ENCODE results near the gene SDE2.

The SDE2 gene

DNA sequence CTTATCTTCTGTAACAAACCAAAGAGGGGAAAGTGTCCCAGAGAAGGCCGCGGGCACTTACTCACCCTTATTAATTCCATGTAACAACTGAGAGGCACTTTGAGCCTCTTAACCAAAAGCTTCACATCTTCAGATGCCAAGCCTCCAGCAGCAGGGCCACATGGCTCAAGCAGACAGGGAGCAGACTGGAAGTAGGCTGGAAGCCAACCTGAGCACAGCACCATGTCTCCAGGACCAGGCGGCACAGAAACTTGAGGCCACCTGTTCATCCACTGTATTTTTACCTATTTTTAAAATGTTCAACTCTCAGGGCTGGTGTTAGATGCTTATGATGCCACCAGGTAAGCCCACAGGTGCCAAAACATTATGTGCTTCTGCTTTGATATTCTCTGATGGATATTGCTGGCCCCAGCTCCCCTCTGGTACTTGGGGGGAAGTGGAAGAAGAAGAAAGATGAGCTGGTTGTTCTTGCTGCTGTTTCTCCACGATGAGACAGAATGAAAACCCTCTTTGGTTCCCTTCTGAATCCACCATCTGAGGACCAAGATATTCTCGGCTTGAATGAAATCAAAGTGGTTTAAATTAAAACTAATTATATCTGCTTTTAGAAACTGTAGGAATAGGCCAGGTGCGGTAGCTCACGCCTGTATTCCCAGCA is 30.6 kb upstream of the SDE2 start:
- H3K4me3 ChIP-seq, result no peak overlapping the region
- TF ChIP-seq, protein P1, sequence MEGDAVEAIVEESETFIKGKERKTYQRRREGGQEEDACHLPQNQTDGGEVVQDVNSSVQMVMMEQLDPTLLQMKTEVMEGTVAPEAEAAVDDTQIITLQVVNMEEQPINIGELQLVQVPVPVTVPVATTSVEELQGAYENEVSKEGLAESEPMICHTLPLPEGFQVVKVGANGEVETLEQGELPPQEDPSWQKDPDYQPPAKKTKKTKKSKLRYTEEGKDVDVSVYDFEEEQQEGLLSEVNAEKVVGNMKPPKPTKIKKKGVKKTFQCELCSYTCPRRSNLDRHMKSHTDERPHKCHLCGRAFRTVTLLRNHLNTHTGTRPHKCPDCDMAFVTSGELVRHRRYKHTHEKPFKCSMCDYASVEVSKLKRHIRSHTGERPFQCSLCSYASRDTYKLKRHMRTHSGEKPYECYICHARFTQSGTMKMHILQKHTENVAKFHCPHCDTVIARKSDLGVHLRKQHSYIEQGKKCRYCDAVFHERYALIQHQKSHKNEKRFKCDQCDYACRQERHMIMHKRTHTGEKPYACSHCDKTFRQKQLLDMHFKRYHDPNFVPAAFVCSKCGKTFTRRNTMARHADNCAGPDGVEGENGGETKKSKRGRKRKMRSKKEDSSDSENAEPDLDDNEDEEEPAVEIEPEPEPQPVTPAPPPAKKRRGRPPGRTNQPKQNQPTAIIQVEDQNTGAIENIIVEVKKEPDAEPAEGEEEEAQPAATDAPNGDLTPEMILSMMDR (IDR thresholded peaks at IDR 0.05), result no peak
- peaks cover 0 to 3% of the 10 kb centered on the region in 2 donors for H3K27me3 ChIP-seq
- no peaks in the 10 kb centered on the region for H3K9me3 ChIP-seq
- intact Hi-C loops (cut with DNase I; ENCODE audit: low total_unique reads), result no loop called here
- DNase-seq, result no peak
- no peak overlapping the region for H3K27ac ChIP-seq
- H3K36me3 ChIP-seq, result no peaks in the 10 kb centered on the region
- peaks cover 0 to 6% (median 4%) of the 10 kb centered on the region in 4 donors for H3K4me1 ChIP-seq

DNA sequence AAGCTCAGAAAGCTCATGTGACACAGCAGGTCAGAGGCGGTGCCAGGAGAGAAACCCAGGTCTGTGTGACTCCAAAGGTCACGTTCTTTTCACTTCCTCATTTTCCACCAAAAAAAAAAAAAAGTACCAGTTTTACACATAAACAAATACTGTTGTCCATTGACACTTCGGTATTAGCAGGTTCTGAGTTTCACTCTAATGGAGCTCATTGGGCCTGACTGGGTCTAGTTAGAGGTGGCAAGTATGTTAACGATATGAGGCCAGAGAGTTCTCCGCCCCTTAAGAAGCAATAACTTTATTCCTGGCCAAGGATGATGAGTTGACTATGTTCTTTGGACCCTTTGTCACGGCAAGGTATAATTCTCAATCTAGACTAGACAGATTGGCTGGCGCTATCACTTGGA is 30.0 kb upstream of the SDE2 start:
- Histone ChIP-seq H3K9me3 (no peaks in the 10 kb centered on the region), H3K4me1 (peaks cover 0 to under 1% (median 0%) of the 10 kb centered on the region in 4 donors), H3K27ac (no peak overlapping the region), H3K36me3 (no peaks in the 10 kb centered on the region), H3K4me3 (no peak overlapping the region), H3K27me3 (peaks cover 0 to 3% of the 10 kb centered on the region in 2 donors)
- intact Hi-C loops (cut with DNase I; ENCODE audit: low total_unique reads), result no loop called here
- TF ChIP-seq, protein P1 (IDR thresholded peaks at IDR 0.05), result no peak
- DNase-seq, result peak in 1 of 2 donors; percentile 34

DNA sequence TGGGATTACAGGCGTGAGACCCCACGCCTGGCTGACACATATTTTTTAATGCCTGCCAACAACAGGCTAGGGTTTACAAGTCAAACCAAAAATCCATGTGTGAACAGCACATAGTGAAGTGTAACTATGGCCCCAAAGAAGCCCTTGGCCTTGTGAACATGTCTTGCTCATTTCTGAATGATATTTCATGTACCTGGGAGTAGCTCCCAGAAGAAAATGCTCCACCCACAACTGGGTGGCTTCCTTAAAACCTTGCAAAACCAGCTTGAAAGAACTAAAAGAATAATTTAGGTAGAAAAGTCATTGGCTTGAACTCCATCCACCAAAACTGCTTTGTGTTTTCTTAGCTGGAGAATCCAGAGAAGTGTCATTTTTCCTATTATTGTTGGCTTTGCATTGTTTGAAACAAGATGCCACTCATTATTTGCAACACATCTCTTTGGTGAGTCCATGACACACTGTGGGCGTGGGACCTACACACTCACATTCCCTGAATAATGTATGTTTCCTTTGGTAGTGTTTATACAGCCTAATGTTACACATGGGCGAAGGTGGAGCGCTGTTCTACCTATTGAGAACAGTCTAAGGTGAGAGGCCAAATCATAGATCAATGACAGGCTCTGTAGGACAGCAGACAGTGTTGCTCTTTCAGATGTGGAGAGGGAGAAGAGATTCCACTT is 28.5 kb upstream of the SDE2 start:
- DNase-seq, result no peak
- peaks cover 0 to 3% of the 10 kb centered on the region in 2 donors for H3K27me3 ChIP-seq
- no peaks in the 10 kb centered on the region for H3K9me3 ChIP-seq
- intact Hi-C loops (cut with DNase I; ENCODE audit: low total_unique reads), result no loop called here
- no peaks in the 10 kb centered on the region for H3K36me3 ChIP-seq
- H3K4me3 ChIP-seq, result no peak overlapping the region
- no peaks in the 10 kb centered on the region for H3K4me1 ChIP-seq
- TF ChIP-seq, protein P1 (IDR thresholded peaks at IDR 0.05), result no peak
- H3K27ac ChIP-seq, result no peak overlapping the region

DNA sequence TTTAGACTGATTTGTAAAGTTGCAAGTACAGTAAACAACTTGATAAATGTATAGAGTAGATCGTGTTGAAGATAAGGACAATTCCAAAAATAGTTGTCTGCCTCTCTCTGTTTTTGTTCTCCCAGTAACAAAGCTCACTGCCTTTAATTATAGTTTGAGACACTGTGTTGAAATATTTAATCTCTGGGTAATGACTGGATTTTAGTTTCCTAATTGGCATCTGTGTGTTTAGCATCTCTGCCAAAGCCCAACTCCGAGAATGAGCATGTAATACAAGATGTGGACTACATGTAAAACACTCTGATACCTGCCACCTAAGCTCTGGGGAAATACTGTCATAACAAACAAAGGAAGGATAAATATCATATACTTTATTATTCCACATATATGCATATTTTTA is 27.7 kb upstream of the SDE2 start:
- Histone ChIP-seq H3K36me3 (no peaks in the 10 kb centered on the region), H3K27ac (no peak overlapping the region), H3K4me1 (no peaks in the 10 kb centered on the region), H3K27me3 (peaks cover 0 to 3% of the 10 kb centered on the region in 2 donors), H3K9me3 (no peaks in the 10 kb centered on the region), H3K4me3 (no peak overlapping the region)
- intact Hi-C loops (cut with DNase I; ENCODE audit: low total_unique reads), result no loop called here
- DNase-seq, result no peak
- TF ChIP-seq, protein P1 (IDR thresholded peaks at IDR 0.05), result no peak

DNA sequence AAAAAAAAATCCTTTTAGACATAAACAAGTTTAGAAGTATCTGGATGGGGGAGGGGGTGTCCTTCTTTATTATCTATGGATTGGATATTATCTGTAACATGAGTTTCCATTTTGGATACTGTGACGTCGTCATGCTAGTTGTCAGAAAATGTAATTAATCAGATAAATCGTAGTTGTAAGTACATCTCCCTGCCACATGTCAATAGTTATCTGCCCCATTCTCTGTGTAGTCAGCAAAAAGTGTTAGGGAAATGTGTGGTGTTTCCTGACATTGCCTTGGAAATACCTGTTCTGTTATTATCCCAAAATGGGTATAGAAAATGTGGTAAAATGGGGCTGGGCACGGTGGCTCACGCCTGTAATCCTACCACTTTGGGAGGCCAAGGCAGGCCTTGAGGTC is 24.6 kb upstream of the SDE2 start:
- DNase-seq, result no peak
- H3K27me3 ChIP-seq, result peaks cover 0 to 3% of the 10 kb centered on the region in 2 donors
- TF ChIP-seq, protein P1 (IDR thresholded peaks at IDR 0.05), result no peak
- H3K36me3 ChIP-seq, result no peaks in the 10 kb centered on the region
- intact Hi-C loops (cut with DNase I; ENCODE audit: low total_unique reads), result no loop called here
- no peaks in the 10 kb centered on the region for H3K4me1 ChIP-seq
- no peaks in the 10 kb centered on the region for H3K9me3 ChIP-seq
- H3K27ac ChIP-seq, result no peak overlapping the region
- no peak overlapping the region for H3K4me3 ChIP-seq

Measured in tibial artery (tissue), 4 donors.